Coronary artery (tissue), 2 donors: ENCODE results near the gene KIRREL3.

Experiments
- DNase-seq: peaks from one replicate; pipeline ENCODE4 v3.0.0-alpha.2; 2017; ENCODE audit warnings: low spot score
- H3K27ac ChIP-seq, 2 donors: fragments of 200-600 bp; sonication (generic); one replicate each; pipeline ENCODE4 v1.5.1; 2016 to 2019
- H3K4me3 ChIP-seq: fragments of 200-600 bp; sonication (generic); 2 replicates; pipeline ENCODE4 v1.5.1; 2016; ENCODE audit warnings: mild to moderate bottlenecking, moderate library complexity
- CTCF ChIP-seq: fragments of 200-600 bp; sonication (generic); IDR thresholded peaks from one replicate; pipeline ENCODE4 v1.5.1; 2019; ENCODE audit warnings: antibody characterized with exemption

KIRREL3 gene

DNA sequence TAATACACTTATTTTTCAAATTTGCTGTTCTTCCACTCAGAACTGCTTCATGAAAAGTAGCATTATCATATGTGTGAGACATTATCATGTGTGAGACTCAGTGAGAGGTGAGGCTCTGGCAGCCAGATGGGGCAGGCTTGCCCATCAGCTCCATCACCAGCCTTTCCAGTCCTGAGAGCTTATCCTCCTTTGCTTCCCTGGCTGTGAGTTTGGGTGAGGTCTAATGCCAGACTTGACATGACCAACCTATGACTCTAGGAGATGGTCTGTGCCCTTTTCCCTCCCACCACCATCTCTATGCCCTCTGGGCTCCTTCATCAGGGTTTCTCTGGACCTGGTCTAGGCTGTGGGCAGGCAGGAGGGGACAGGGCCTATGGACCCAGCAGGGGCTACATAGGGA, 145.0 kb downstream of the KIRREL3 start:
- no peak overlapping the region for H3K4me3 ChIP-seq
- TF ChIP-seq CTCF: no peak
- DNase-seq: no peak
- H3K27ac ChIP-seq: no peak overlapping the region

DNA sequence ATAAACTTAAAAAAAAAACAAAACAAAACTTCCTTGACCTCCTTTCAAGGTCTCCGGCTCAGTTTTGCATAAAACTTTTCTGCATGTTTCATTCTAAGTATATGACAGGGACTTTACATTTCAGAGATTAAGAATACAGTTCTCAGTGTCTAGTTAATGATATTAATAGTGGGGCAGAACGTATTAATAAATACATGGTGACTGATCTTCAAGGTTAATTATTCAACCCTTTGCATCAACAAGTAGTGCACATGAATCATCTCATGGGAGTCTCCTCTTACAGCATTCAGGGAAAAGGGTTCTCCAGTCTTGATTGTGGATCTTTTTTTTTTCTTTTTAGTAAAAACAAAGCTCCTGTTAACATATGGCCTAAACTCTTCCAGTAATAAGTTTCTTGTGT, 146.8 kb downstream of the KIRREL3 start:
- no peak overlapping the region for H3K4me3 ChIP-seq
- H3K27ac ChIP-seq: no peak overlapping the region
- no peak for DNase-seq
- TF ChIP-seq CTCF: no peak

DNA sequence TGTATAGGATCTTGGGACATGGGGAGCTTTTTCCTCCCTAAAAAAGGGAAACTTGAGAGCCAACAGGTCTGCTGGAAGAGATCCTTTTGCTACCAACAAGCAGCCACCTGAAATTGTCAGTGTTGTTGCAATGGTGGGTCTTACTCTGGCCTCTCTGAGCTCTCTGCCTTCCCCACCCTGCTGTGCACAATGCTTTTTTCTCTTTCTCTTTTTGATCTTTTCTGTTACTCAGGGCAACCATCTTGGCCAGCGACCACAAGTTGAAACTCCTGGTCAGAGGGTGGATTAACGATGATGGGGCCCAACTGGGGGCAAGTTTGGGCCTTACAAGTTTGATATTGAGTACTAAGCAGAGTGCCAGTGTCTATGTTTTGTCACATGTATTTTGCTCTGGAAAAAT, 155.8 kb downstream of the KIRREL3 start:
- H3K4me3 ChIP-seq: no peak overlapping the region
- no peak overlapping the region for H3K27ac ChIP-seq
- DNase-seq: no peak
- no peak for TF ChIP-seq CTCF

DNA sequence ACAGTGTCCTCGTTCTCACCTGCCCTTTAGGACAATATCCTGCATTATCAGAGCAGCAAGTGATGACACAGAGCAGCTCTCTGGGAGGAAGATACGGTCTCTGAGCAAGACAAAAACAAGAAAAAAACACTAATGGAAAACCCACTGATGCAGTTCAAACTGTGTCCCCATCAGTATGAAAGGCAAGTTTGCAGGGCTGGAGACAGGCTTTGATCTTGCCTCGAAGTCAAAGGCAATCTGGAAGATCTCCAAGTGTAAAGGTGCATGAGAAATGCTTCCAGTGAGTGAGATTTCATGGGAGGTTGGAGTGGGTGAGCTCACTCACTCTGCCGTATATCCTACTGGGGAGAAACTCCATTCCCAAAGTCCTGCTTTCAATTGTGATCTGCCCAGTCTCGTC, 157.5 kb downstream of the KIRREL3 start:
- H3K27ac ChIP-seq: no peak overlapping the region
- no peak overlapping the region for H3K4me3 ChIP-seq
- DNase-seq: no peak
- TF ChIP-seq CTCF: no peak

DNA sequence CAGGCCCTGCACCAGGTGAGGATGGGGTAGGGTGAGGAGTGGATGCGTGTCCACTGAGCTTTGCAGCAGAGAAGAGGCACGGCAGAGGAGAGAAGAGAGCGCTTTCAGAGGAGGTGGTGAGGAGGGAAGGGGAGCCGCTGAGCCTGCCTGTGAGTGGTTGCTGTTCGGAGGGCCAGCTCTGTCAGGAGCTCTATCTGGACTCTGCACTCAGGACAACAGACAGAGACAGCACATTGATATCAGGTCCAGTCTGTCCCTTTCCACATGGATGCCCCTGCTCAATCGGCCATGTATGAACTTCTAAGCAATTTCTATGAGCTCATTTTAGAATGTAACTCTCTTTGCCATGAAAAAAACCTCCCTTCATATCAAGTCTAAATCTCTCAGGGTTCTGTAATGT, 158.6 kb downstream of the KIRREL3 start:
- no peak for TF ChIP-seq CTCF
- Histone ChIP-seq H3K27ac (no peak overlapping the region), H3K4me3 (no peak overlapping the region)
- no peak for DNase-seq

GRCh38 chr11:126840975-126841374, 159.6 kb downstream of the KIRREL3 start:
- no peak for TF ChIP-seq CTCF
- no peak overlapping the region for H3K27ac ChIP-seq
- no peak overlapping the region for H3K4me3 ChIP-seq
- DNase-seq: no peak

GRCh38 chr11:126840201-126840886, 160.2 kb downstream of the KIRREL3 start:
- no peak for TF ChIP-seq CTCF
- no peak for DNase-seq
- Histone ChIP-seq H3K4me3 (no peak overlapping the region), H3K27ac (no peak overlapping the region)
